ENCODE results near the gene PRR5L. TPM values are rescaled to one million over a fixed set of nuclear protein-coding genes. Genes with fewer than 3 reads are reported as not detected.

The PRR5L gene
- total and polyA plus RNA-seq, 4 donors = 28.4 to 30.6 (median 29.7) TPM

GRCh38 chr11:36403661-36404060 is 107.6 kb downstream of the PRR5L start:
- no peak for DNase-seq (ENCODE audit: low read depth in 4 of 6, low spot score in 6 of 6)
- H3K4me3 ChIP-seq (ENCODE audit: low read depth, low read length) = no peak overlapping the region
- H3K9me3 ChIP-seq (ENCODE audit: control insufficient read depth, insufficient read depth, low read length) = no peaks in the 10 kb centered on the region
- no peak overlapping the region for H3K27ac ChIP-seq (ENCODE audit: low read depth, low read length)
- H3K27me3 ChIP-seq (ENCODE audit: control insufficient read depth, insufficient read depth, low read length) = no peaks in the 10 kb centered on the region
- H3K4me1 ChIP-seq (ENCODE audit: control insufficient read depth, insufficient read depth, low read length) = peaks cover under 1% of the 10 kb centered on the region
- H3K36me3 ChIP-seq (ENCODE audit: control insufficient read depth, insufficient read depth, low read length) = peaks cover 7% of the 10 kb centered on the region
- WGBS (ENCODE audit: insufficient coverage) = no CpG with 5 or more reads among the region's 1 CpG

DNA sequence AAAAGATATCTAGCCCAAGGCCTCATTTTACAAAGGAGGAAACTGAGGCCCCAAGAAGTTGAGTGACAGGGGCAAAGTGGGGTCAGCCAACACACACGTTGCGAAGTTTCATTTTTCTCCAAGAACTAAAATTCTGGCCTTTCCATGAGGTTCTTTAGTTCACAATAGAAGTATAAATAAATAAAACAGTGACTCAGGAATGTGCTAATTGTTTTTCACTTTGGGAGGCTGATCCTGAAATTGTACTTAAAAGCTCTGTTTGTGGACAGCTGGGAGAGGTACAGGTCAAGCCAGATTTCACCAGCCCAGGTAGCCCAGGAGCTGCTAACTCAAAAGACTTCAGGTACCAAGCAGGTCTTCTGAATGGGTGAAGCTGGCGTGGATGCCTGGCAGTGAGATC is 108.7 kb downstream of the PRR5L start:
- H3K27me3 ChIP-seq (ENCODE audit: control insufficient read depth, insufficient read depth, low read length) = no peaks in the 10 kb centered on the region
- H3K36me3 ChIP-seq (ENCODE audit: control insufficient read depth, insufficient read depth, low read length) = peaks cover 10% of the 10 kb centered on the region
- H3K4me1 ChIP-seq (ENCODE audit: control insufficient read depth, insufficient read depth, low read length) = peaks cover 4% of the 10 kb centered on the region
- H3K4me3 ChIP-seq (ENCODE audit: low read depth, low read length) = no peak overlapping the region
- WGBS (ENCODE audit: insufficient coverage) = no CpG with 5 or more reads among the region's 3 CpGs
- H3K27ac ChIP-seq (ENCODE audit: low read depth, low read length) = no peak overlapping the region
- H3K9me3 ChIP-seq (ENCODE audit: control insufficient read depth, insufficient read depth, low read length) = no peaks in the 10 kb centered on the region
- no peak for DNase-seq (ENCODE audit: low read depth in 4 of 6, low spot score in 6 of 6)

DNA sequence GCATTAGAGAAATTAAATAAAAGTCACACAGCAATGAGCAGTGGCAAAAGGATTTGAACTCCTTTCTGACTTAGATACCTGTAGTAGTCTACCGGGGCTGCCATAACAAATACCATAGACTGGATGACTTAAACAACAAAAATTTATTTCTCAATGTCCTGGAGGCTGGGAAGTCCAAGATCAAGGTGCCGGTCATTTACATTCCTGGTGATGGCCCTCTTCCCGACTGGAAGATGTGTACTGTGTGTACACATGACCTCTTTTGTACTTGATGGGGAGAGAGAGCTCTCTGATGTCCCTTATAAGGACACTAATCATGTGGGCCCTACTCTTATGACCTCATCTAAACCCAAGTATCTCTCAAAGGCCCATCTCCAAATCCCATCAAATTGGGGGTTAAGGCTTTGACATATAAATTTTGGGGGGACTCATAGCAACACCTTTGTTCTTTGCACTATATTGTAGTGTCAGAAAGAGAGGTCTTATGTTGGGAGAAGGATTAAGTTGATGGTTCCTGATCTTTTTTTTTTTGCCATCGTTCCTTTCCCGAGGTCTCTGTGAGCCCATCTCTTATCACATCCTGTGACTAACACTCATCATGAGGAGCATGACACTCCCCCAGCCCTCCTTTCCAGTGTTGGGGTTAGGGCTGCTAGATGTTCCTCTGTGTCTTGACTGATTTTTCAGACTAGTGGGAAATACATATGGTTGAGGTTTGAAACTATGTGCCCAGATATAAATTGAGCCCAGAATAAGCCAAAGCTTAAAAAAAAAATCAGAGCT is 109.7 kb downstream of the PRR5L start:
- peaks cover 4% of the 10 kb centered on the region for H3K4me1 ChIP-seq (ENCODE audit: control insufficient read depth, insufficient read depth, low read length)
- WGBS (ENCODE audit: insufficient coverage) = no CpG with 5 or more reads among the region's 5 CpGs
- peaks cover 13% of the 10 kb centered on the region for H3K36me3 ChIP-seq (ENCODE audit: control insufficient read depth, insufficient read depth, low read length)
- no peak overlapping the region for H3K4me3 ChIP-seq (ENCODE audit: low read depth, low read length)
- no peak for DNase-seq (ENCODE audit: low read depth in 4 of 6, low spot score in 6 of 6)
- H3K27ac ChIP-seq (ENCODE audit: low read depth, low read length) = no peak overlapping the region
- H3K9me3 ChIP-seq (ENCODE audit: control insufficient read depth, insufficient read depth, low read length) = no peaks in the 10 kb centered on the region
- H3K27me3 ChIP-seq (ENCODE audit: control insufficient read depth, insufficient read depth, low read length) = no peaks in the 10 kb centered on the region

GRCh38 chr11:36407356-36407755 is 111.3 kb downstream of the PRR5L start:
- Histone ChIP-seq H3K36me3 (ENCODE audit: control insufficient read depth, insufficient read depth, low read length) (peaks cover 10% of the 10 kb centered on the region), H3K4me3 (ENCODE audit: low read depth, low read length) (no peak overlapping the region), H3K27ac (ENCODE audit: low read depth, low read length) (no peak overlapping the region), H3K27me3 (ENCODE audit: control insufficient read depth, insufficient read depth, low read length) (no peaks in the 10 kb centered on the region), H3K9me3 (ENCODE audit: control insufficient read depth, insufficient read depth, low read length) (no peaks in the 10 kb centered on the region), H3K4me1 (ENCODE audit: control insufficient read depth, insufficient read depth, low read length) (peaks cover 4% of the 10 kb centered on the region)
- no peak for DNase-seq (ENCODE audit: low read depth in 4 of 6, low spot score in 6 of 6)

- H3K27me3 ChIP-seq (ENCODE audit: control insufficient read depth, insufficient read depth, low read length) = no peaks in the 10 kb centered on the region
- H3K4me1 ChIP-seq (ENCODE audit: control insufficient read depth, insufficient read depth, low read length) = peaks cover 4% of the 10 kb centered on the region
- peaks cover 10% of the 10 kb centered on the region for H3K36me3 ChIP-seq (ENCODE audit: control insufficient read depth, insufficient read depth, low read length)
- DNase-seq (ENCODE audit: low read depth in 4 of 6, low spot score in 6 of 6) = peak in 1 of 6 donors; percentile 71
- 50% methylated on average over 3 of the region's 6 CpGs for WGBS (ENCODE audit: insufficient coverage)
- no peak overlapping the region for H3K4me3 ChIP-seq (ENCODE audit: low read depth, low read length)
- no peaks in the 10 kb centered on the region for H3K9me3 ChIP-seq (ENCODE audit: control insufficient read depth, insufficient read depth, low read length)
- no peak overlapping the region for H3K27ac ChIP-seq (ENCODE audit: low read depth, low read length)
Measured at GRCh38 chr11:36408498-36409136, 112.5 kb downstream of the PRR5L start.

GRCh38 chr11:36409152-36409816 is 113.2 kb downstream of the PRR5L start:
- H3K36me3 ChIP-seq (ENCODE audit: control insufficient read depth, insufficient read depth, low read length) = peaks cover 10% of the 10 kb centered on the region
- no peak overlapping the region for H3K4me3 ChIP-seq (ENCODE audit: low read depth, low read length)
- H3K27me3 ChIP-seq (ENCODE audit: control insufficient read depth, insufficient read depth, low read length) = no peaks in the 10 kb centered on the region
- no peaks in the 10 kb centered on the region for H3K9me3 ChIP-seq (ENCODE audit: control insufficient read depth, insufficient read depth, low read length)
- no peak for DNase-seq (ENCODE audit: low read depth in 4 of 6, low spot score in 6 of 6)
- H3K4me1 ChIP-seq (ENCODE audit: control insufficient read depth, insufficient read depth, low read length) = peaks cover 4% of the 10 kb centered on the region
- WGBS (ENCODE audit: insufficient coverage) = 60% methylated on average over 2 of the region's 8 CpGs
- H3K27ac ChIP-seq (ENCODE audit: low read depth, low read length) = no peak overlapping the region

DNA sequence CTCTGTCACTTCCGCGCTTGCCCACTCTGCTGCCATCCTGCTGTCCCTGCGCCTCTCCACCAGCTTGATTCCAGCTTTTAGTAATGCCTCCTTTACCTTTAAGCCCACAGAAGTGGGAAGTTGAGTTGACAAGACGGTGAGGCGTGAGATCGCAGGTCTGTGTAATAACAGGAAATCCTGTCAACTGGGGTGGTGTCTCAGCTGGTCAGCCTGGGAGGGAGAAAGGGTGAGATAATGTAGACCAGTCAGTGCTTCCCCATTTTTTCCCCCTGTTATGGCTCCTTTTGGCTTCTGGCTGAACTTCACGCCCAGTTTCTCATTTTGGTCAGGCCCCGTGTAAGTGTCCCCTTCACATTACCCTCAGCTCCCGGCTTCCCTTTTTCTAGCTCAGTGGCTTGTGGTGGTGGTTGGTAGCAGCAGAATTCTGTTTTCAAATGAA is 115.1 kb downstream of the PRR5L start:
- H3K9me3 ChIP-seq (ENCODE audit: control insufficient read depth, insufficient read depth, low read length) = no peaks in the 10 kb centered on the region
- peaks cover 4% of the 10 kb centered on the region for H3K4me1 ChIP-seq (ENCODE audit: control insufficient read depth, insufficient read depth, low read length)
- no peak overlapping the region for H3K27ac ChIP-seq (ENCODE audit: low read depth, low read length)
- no peak overlapping the region for H3K4me3 ChIP-seq (ENCODE audit: low read depth, low read length)
- no peaks in the 10 kb centered on the region for H3K27me3 ChIP-seq (ENCODE audit: control insufficient read depth, insufficient read depth, low read length)
- no peak for DNase-seq (ENCODE audit: low read depth in 4 of 6, low spot score in 6 of 6)
- peaks cover 10% of the 10 kb centered on the region for H3K36me3 ChIP-seq (ENCODE audit: control insufficient read depth, insufficient read depth, low read length)
- 100% methylated on average over 4 of the region's 9 CpGs for WGBS (ENCODE audit: insufficient coverage)

DNA sequence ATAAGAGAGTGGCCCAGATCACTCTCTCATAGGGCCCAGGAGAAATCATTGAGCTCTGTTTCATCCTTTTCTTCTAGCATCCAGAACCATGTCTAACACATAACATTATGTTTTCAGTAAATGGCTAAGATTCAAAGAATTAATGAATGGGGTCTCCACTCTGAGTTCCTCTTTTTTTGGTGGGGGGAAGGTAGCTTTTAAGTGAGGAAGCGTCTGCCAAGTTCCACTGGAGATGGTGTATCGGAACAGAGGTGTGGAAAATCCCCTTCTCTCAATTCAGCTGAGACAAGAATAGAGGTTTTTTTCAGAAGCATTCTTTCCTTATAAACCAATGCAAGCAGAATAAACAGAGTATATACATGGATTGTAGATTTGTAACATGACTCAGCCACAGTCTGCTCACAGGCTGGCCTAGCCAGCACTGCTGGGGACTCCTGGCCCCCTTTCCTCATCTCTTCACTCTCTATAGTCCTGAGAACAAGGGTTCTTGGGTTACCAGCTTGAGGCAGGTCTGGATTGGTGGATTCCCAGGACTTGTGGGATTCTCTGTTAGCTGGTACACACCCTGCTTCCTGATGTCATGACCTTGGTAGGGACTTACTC is 116.8 kb downstream of the PRR5L start:
- H3K27me3 ChIP-seq (ENCODE audit: control insufficient read depth, insufficient read depth, low read length) = no peaks in the 10 kb centered on the region
- whole genome bisulfite sequencing (ENCODE audit: insufficient coverage) = no CpG with 5 or more reads among the region's 2 CpGs
- no peaks in the 10 kb centered on the region for H3K9me3 ChIP-seq (ENCODE audit: control insufficient read depth, insufficient read depth, low read length)
- peaks cover 4% of the 10 kb centered on the region for H3K4me1 ChIP-seq (ENCODE audit: control insufficient read depth, insufficient read depth, low read length)
- no peak overlapping the region for H3K4me3 ChIP-seq (ENCODE audit: low read depth, low read length)
- H3K36me3 ChIP-seq (ENCODE audit: control insufficient read depth, insufficient read depth, low read length) = peaks cover 10% of the 10 kb centered on the region
- H3K27ac ChIP-seq (ENCODE audit: low read depth, low read length) = no peak overlapping the region
- no peak for DNase-seq (ENCODE audit: low read depth in 4 of 6, low spot score in 6 of 6)

DNA sequence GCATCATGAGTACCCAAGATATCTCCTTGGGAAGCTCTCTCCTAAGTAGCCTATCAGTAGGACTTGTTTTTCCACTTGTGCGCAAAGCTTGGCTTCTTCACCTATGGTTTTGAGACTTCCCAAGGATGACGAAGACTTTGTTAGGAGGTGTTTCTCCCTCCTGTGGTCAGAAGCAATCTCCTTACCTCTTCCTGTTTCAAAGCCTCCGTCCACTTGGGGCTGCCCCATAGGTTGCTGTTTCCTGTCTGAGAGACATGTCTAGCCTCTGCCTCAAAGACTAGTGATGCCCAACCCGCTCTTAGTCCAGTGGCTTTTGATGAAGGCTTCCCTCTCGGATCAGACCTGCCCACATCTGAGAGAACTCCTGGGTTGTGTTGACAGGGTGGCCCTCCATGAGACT is 121.1 kb downstream of the PRR5L start:
- 78% methylated on average over 4 of the region's 5 CpGs for WGBS (ENCODE audit: insufficient coverage)
- no peaks in the 10 kb centered on the region for H3K9me3 ChIP-seq (ENCODE audit: control insufficient read depth, insufficient read depth, low read length)
- no peaks in the 10 kb centered on the region for H3K27me3 ChIP-seq (ENCODE audit: control insufficient read depth, insufficient read depth, low read length)

More for the DNA sequence above, 121.1 kb downstream of the PRR5L start:
- no peak overlapping the region for H3K27ac ChIP-seq (ENCODE audit: low read depth, low read length)
- no peak overlapping the region for H3K4me3 ChIP-seq (ENCODE audit: low read depth, low read length)
- no peaks in the 10 kb centered on the region for H3K4me1 ChIP-seq (ENCODE audit: control insufficient read depth, insufficient read depth, low read length)
- DNase-seq (ENCODE audit: low read depth in 4 of 6, low spot score in 6 of 6) = no peak
- no peaks in the 10 kb centered on the region for H3K36me3 ChIP-seq (ENCODE audit: control insufficient read depth, insufficient read depth, low read length)

Measured in spinal cord (tissue), 10 donors.